C1 segment of cervical spinal cord (tissue), 14 donors: Measurements from ENCODE around the gene COQ6.
"Not testable (repeated sequence)": the region's sequence is repeated elsewhere in the genome, so short reads cannot be mapped to it uniquely, and the experiment has no call there.

Source experiments
- DNase-seq, 14 donors: peaks; one replicate each; lab custom pipeline; 2025; lab: John Stamatoyannopoulos, UW

The COQ6 gene

DNA sequence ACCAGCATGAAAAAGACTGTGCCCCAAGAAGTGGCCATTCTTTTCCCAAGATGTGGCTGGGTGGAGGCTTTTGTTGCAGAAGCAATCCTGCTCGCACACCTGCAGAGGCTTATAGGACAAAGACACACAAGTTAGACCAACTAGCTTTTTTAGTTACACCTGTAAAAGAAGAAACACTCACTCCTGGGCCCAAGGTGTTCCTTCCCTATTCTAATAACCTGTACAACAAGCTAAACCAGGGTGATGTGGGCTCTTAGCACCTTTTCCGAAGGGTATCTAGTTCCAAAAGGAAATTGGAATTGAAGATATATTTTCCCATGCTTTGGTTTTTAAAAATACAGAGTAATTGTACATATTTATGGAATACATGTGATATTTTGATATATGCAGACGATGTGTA is 38.0 kb downstream of the COQ6 start:
- DNase-seq = no peak

DNA sequence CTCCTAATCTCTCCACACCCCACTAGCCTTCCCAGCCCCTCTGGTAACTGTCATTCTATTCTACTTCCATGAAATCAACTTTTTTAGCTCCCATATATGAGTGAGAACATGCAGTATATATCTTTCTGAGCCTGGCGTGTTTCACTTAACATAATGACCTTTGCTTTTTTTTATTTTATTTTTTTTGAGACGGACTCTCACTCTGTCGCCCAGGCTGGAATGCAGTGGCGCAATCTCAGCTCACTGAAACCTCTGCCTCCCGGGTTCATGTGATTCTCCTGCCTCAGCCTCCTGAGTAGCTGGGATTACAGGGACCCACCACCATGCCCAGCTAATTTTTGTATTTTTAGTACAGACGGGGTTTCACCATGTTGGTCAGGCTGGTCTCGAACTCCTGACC is 38.6 kb downstream of the COQ6 start:
- not testable (repeated sequence) for DNase-seq

GRCh38 chr14:73991092-73991491 is 41.0 kb downstream of the COQ6 start:
- DNase-seq = no peak

- DNase-seq = not testable (repeated sequence)
Observed at GRCh38 chr14:73994926-73995325, 44.8 kb downstream of the COQ6 start.

GRCh38 chr14:73995977-73996378 is 45.9 kb downstream of the COQ6 start:
- no peak for DNase-seq

- DNase-seq = no peak
Observed at GRCh38 chr14:73996731-73997107, 46.6 kb downstream of the COQ6 start.

GRCh38 chr14:73997108-73997943 is 47.2 kb downstream of the COQ6 start:
- no peak for DNase-seq

DNA sequence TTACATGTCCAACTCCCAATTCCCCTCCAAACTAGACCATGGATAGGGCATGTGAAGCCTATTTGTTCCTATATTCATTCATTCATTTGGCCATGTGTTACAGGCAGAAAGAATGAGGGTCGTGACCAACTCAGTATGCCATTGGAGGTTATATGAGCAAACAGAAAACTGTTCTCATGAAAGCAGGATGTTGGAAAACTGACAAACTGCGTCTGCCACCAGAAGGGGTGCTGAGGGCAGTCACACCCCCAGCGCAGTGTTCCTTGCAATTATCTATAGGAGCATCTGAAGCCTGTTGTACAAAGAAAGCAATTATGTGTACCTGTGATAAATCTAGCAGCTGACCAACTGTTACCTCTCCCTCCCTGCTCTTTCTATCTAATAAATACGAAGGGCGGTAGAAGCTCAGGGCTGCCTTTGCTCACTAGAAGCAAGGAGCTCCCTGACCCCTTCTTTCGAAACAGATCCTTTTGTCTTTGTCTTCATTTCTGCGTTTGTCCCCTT is 47.9 kb downstream of the COQ6 start:
- no peak for DNase-seq

- DNase-seq = no peak
Observed at GRCh38 chr14:73998726-73999125, 48.6 kb downstream of the COQ6 start.

DNA sequence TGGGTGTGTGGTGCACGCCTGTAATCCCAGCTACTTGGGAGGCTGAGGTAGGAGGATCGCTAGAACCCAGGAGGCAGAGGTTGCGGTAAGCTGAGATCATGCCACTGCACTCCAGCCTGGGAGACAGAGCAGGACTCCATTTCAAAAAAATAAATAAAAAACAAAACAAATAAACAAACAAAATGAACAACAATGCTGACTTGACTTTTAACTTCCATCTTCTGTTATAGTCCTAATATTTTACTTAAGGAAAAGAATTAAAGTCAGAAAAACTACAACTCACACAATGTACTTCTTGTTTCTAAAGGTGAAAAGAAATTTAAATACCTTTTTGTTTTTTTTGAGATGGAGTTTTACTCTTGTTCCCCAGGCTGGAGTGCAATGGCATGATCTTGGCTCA is 55.6 kb downstream of the COQ6 start:
- DNase-seq = not testable (repeated sequence)

DNA sequence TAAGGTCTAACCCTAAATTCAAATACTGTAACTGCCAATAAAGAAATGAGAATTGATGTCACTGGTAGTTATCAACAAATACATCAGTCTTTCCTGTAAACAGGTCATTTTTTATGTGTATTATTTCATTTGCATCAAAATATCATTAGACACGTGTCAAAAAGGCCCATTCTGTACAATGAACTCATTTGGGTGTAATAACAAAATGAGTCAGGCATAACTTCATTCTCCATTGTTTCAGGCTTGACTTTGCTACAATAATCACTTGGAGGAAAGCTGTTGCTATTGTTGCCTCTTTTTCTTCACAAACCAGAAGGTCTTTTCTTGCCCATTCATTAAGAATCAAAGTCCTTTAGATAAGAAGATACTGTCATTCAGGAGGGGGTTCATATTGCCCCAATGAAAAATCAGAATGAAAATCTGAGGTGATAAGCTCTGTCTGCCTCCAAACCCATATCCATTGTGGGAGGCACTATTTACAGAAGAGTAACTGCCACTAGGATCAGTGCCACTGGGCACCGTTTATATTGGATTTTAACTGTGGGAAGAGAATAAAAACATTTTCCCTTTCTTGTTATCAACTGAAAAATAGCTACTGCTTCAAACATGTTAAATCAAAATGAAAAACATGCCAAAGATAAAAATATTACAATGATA is 58.9 kb downstream of the COQ6 start:
- DNase-seq = no peak
